Measurements from ENCODE around the gene PDE4D. TPM values are rescaled to one million over a fixed set of nuclear protein-coding genes. Genes with fewer than 3 reads are reported as not detected.

PDE4D gene
- total RNA-seq, 1 experiment from 2014 or later: 3.3 TPM

GRCh38 chr5:59525311-59525710, 368.2 kb downstream of the PDE4D start:
- no peak overlapping the region for H3K4me3 Mint-ChIP-seq
- H3K36me3 Mint-ChIP-seq: peaks cover 34% of the 10 kb centered on the region
- TF ChIP-seq ZNF263 (CRISPR knock-in tag; IDR thresholded peaks at IDR 0.05; ENCODE audit: low read depth) (no peak), E2F5 (CRISPR knock-in tag; IDR thresholded peaks at IDR 0.05) (no peak), E2F1 (CRISPR knock-in tag; IDR thresholded peaks at IDR 0.05) (no peak), USF2 (CRISPR knock-in tag; IDR thresholded peaks at IDR 0.05) (no peak), CREM (CRISPR knock-in tag; IDR thresholded peaks at IDR 0.05) (no peak), MXD4 (CRISPR knock-in tag; IDR thresholded peaks at IDR 0.05; ENCODE audit: borderline replicate concordance) (no peak), RELA (CRISPR knock-in tag; IDR thresholded peaks at IDR 0.05; ENCODE audit: borderline replicate concordance) (no peak), PRDM15 (CRISPR knock-in tag; IDR thresholded peaks at IDR 0.05) (no peak), JAZF1 (CRISPR knock-in tag; IDR thresholded peaks at IDR 0.05) (no peak), CBFB (CRISPR knock-in tag; IDR thresholded peaks at IDR 0.05; ENCODE audit: low read depth) (no peak), OVOL2 (CRISPR knock-in tag; IDR thresholded peaks at IDR 0.05; ENCODE audit: borderline replicate concordance) (no peak), FOXP4 (CRISPR knock-in tag; IDR thresholded peaks at IDR 0.05) (no peak), ZMAT4 (CRISPR knock-in tag; IDR thresholded peaks at IDR 0.05) (no peak), AFF4 (CRISPR knock-in tag; IDR thresholded peaks at IDR 0.05; ENCODE audit: borderline replicate concordance) (no peak), TCF7 (CRISPR knock-in tag; IDR thresholded peaks at IDR 0.05; ENCODE audit: low read depth) (no peak), TEAD1 (CRISPR knock-in tag; IDR thresholded peaks at IDR 0.05) (no peak)
- no peak for ATAC-seq
- ChIA-PET CTCF (no interaction called here), POLR2A (no interaction called here)
- no peak overlapping the region for H3K27ac Mint-ChIP-seq
- no peaks in the 10 kb centered on the region for H3K27me3 Mint-ChIP-seq (ENCODE audit: low read depth)
- H3K9me3 Mint-ChIP-seq: peaks cover 32% of the 10 kb centered on the region
- H3K4me1 Mint-ChIP-seq: peaks cover 16% of the 10 kb centered on the region
- DNase-seq (ENCODE audit: low spot score): no peak
